ENCODE data around the gene C1orf159. TPM values are rescaled to one million over a fixed set of nuclear protein-coding genes. Genes with fewer than 3 reads are reported as not detected.

Gene C1orf159
- total RNA-seq = 3.1 and 3.3 TPM in 2 replicates
- polyA plus RNA-seq = 2.6 and 3.4 TPM in 2 replicates
- 5.0 and 6.2 TPM in 2 replicates for polyA plus RNA-seq (2012)
- 1.7 TPM in 2 replicates for polyA minus RNA-seq (ENCODE audit: low replicate concordance)

GRCh38 chr1:1115786-1116700, at the start of gene C1orf159:
C1orf159 (minus strand) TSS chr1:1116089; CDS start chr1:1091543, 24,546 bp downstream.
- Histone ChIP-seq H2AFZ (ENCODE audit: low read length) (peak within 1 kb of the TSS; percentile 23), H3K9ac (ENCODE audit: insufficient read depth, low read length) (peak within 1 kb of the TSS; percentile 51), H3K79me2 (ENCODE audit: control insufficient read depth, insufficient read depth, low read length) (no peaks in the 10 kb centered on the region), H3K4me1 (ENCODE audit: control insufficient read depth, extremely low read depth, insufficient read depth, low read length) (no peaks in the 10 kb centered on the region), H4K20me1 (ENCODE audit: control insufficient read depth, extremely low read depth, insufficient read depth, low read length) (no peaks in the 10 kb centered on the region), H3K27me3 (ENCODE audit: control insufficient read depth, insufficient read depth, low read length) (no peaks in the 10 kb centered on the region), H3K27ac (ENCODE audit: insufficient read depth, low read length) (no peak within 1 kb of the TSS), H3K9me3 (ENCODE audit: control insufficient read depth, insufficient read depth, low read depth, low read length) (no peaks in the 10 kb centered on the region), H3K4me2 (ENCODE audit: extremely low read depth, insufficient read depth, low read length) (peak within 1 kb of the TSS; percentile 85), H3K4me3 (replicated peaks in 1 of 4; ENCODE audit: control extremely low read depth in 1 of 4, insufficient read depth in 1 of 4, low read depth in 3 of 4, low read length in 4 of 4) (peak within 1 kb of the TSS; percentile 41 to 72 (median 51)), H3K36me3 (ENCODE audit: control insufficient read depth, insufficient read depth, low read length) (no peaks in the 10 kb centered on the region)
- DNase-seq (ENCODE audit: low read depth in 2 of 2) = peak; percentile 95 to 97
- no peak for TF ChIP-seq CTCF (conservative IDR thresholded peaks at IDR 0.05 in 1 of 2, IDR thresholded peaks at IDR 0.05 in 1 of 2; ENCODE audit: low read depth in 1 of 2, low read length in 2 of 2)
- TF ChIP-seq EZH2 (IDR thresholded peaks at IDR 0.05; ENCODE audit: low read length, missing control alignments) = no peak

GRCh38 chr1:1165485-1165884, 49.6 kb upstream of the C1orf159 start:
- Histone ChIP-seq H4K20me1 (ENCODE audit: control insufficient read depth, extremely low read depth, insufficient read depth, low read length) (no peaks in the 10 kb centered on the region), H3K4me1 (ENCODE audit: control insufficient read depth, extremely low read depth, insufficient read depth, low read length) (no peaks in the 10 kb centered on the region), H3K4me3 (replicated peaks in 1 of 4; ENCODE audit: control extremely low read depth in 1 of 4, insufficient read depth in 1 of 4, low read depth in 3 of 4, low read length in 4 of 4) (no peak overlapping the region), H2AFZ (ENCODE audit: low read length) (no peak overlapping the region), H3K27ac (ENCODE audit: insufficient read depth, low read length) (no peak overlapping the region), H3K9ac (ENCODE audit: insufficient read depth, low read length) (no peak overlapping the region), H3K27me3 (ENCODE audit: control insufficient read depth, insufficient read depth, low read length) (peaks cover 3% of the 10 kb centered on the region), H3K36me3 (ENCODE audit: control insufficient read depth, insufficient read depth, low read length) (no peaks in the 10 kb centered on the region), H3K9me3 (ENCODE audit: control insufficient read depth, insufficient read depth, low read depth, low read length) (no peaks in the 10 kb centered on the region), H3K79me2 (ENCODE audit: control insufficient read depth, insufficient read depth, low read length) (no peaks in the 10 kb centered on the region), H3K4me2 (ENCODE audit: extremely low read depth, insufficient read depth, low read length) (no peak overlapping the region)
- DNase-seq (ENCODE audit: low read depth in 2 of 2) = no peak
- TF ChIP-seq EZH2 (IDR thresholded peaks at IDR 0.05; ENCODE audit: low read length, missing control alignments) (no peak), CTCF (conservative IDR thresholded peaks at IDR 0.05 in 1 of 2, IDR thresholded peaks at IDR 0.05 in 1 of 2; ENCODE audit: low read depth in 1 of 2, low read length in 2 of 2) (no peak)

DNA sequence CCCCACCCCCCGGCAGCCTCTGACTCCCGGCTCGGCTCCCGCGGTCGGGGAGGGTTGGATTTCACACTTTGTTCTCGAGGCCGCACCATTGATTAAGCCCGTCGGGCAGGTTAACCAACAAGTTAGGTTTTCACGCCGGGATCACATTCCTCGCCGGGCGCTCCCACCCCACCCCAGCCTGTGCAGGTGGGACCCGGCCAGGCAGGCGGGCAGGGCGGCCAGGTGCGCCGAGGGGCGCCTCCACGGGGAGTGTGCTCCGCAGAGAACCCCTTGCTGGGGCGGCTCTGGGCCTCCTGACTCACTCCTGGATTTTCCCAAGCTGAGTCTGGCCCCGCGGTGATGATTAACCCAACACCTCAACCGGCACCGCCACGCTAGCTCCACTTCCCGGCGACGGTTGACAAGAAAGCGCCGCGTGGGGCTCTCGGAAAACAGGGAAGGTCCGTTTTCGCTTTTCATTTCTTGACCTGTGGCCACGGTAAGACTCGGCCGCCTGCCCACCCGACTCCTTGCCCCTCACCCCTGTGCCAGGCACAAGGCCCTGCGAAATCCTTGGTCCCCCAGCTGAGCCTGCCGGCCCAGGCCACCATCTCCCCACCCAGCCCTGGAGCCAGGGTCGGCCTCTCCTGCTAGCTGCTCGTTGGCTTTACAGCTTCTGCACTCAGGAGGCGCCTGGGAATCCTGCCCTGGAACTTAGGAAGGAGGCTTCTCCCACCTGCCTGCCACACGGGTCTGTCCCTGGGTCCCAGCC, 49.0 kb upstream of the C1orf159 start:
- no peak overlapping the region for H3K9ac ChIP-seq (ENCODE audit: insufficient read depth, low read length)
- no peak for TF ChIP-seq EZH2 (IDR thresholded peaks at IDR 0.05; ENCODE audit: low read length, missing control alignments)
- no peak for TF ChIP-seq CTCF (conservative IDR thresholded peaks at IDR 0.05 in 1 of 2, IDR thresholded peaks at IDR 0.05 in 1 of 2; ENCODE audit: low read depth in 1 of 2, low read length in 2 of 2)
- no peak overlapping the region for H3K4me3 ChIP-seq (replicated peaks in 1 of 4; ENCODE audit: control extremely low read depth in 1 of 4, insufficient read depth in 1 of 4, low read depth in 3 of 4, low read length in 4 of 4)
- no peaks in the 10 kb centered on the region for H3K9me3 ChIP-seq (ENCODE audit: control insufficient read depth, insufficient read depth, low read depth, low read length)
- H4K20me1 ChIP-seq (ENCODE audit: control insufficient read depth, extremely low read depth, insufficient read depth, low read length) = no peaks in the 10 kb centered on the region
- H3K36me3 ChIP-seq (ENCODE audit: control insufficient read depth, insufficient read depth, low read length) = no peaks in the 10 kb centered on the region
- H3K79me2 ChIP-seq (ENCODE audit: control insufficient read depth, insufficient read depth, low read length) = no peaks in the 10 kb centered on the region
- H3K4me2 ChIP-seq (ENCODE audit: extremely low read depth, insufficient read depth, low read length) = no peak overlapping the region
- H3K27ac ChIP-seq (ENCODE audit: insufficient read depth, low read length) = no peak overlapping the region
- no peak overlapping the region for H2AFZ ChIP-seq (ENCODE audit: low read length)
- peaks cover under 1% of the 10 kb centered on the region for H3K27me3 ChIP-seq (ENCODE audit: control insufficient read depth, insufficient read depth, low read length)
- DNase-seq (ENCODE audit: low read depth in 2 of 2) = peak in 1 of 2 donors; percentile 4
- no peaks in the 10 kb centered on the region for H3K4me1 ChIP-seq (ENCODE audit: control insufficient read depth, extremely low read depth, insufficient read depth, low read length)
